Ishikawa (cell line): ENCODE measurements around the gene GAB2.
A peak's percentile ranks its signal among the peaks of the same experiment; 100 is the strongest.

Experiments used
- CEBPB ChIP-seq: IDR thresholded peaks from 2 replicates; pipeline ENCODE4 v1.6.1; 2012
- CREB1 ChIP-seq: IDR thresholded peaks from 2 replicates; pipeline ENCODE4 v1.6.1; 2012; ENCODE audit warnings: low read depth
- EGR1 ChIP-seq: IDR thresholded peaks from 2 replicates; pipeline ENCODE4 v1.6.1; 2012
- EP300 ChIP-seq: IDR thresholded peaks from 2 replicates; pipeline ENCODE4 v1.6.1; 2012; ENCODE audit warnings: borderline replicate concordance
- FOXM1 ChIP-seq: IDR thresholded peaks from 2 replicates; pipeline ENCODE4 v1.6.1; 2012; ENCODE audit warnings: low read depth, borderline replicate concordance
- MAX ChIP-seq: IDR thresholded peaks from 2 replicates; pipeline ENCODE4 v1.6.1; 2012
- NFIC ChIP-seq: IDR thresholded peaks from 2 replicates; pipeline ENCODE4 v1.6.1; 2012
- RAD21 ChIP-seq: IDR thresholded peaks from 2 replicates; pipeline ENCODE4 v1.6.1; 2012; ENCODE audit warnings: low read depth
- REST ChIP-seq: IDR thresholded peaks from 2 replicates; pipeline ENCODE4 v1.6.1; 2012; ENCODE audit warnings: low read depth, mild to moderate bottlenecking
- TAF1 ChIP-seq: IDR thresholded peaks from 2 replicates; pipeline ENCODE4 v1.6.1; 2012; ENCODE audit warnings: low read depth, mild to moderate bottlenecking
- TCF12 ChIP-seq: IDR thresholded peaks from 2 replicates; pipeline ENCODE4 v1.6.1; 2012; ENCODE audit warnings: low read depth
- TEAD4 ChIP-seq: IDR thresholded peaks from 2 replicates; pipeline ENCODE4 v1.6.1; 2012
- YY1 ChIP-seq: IDR thresholded peaks from 2 replicates; pipeline ENCODE4 v1.6.1; 2012; ENCODE audit warnings: low read depth
- ZBTB7A ChIP-seq: IDR thresholded peaks from 2 replicates; pipeline ENCODE4 v1.6.1; 2012; ENCODE audit warnings: low read depth
- TF ChIP-seq, protein P1 (sequence below): IDR thresholded peaks from 2 replicates; pipeline ENCODE4 v1.6.1; 2012

GAB2 gene

GRCh38 chr11:78188286-78189173, 229.1 kb downstream of the GAB2 start, which contains the start of the genes KCTD21 and USP35:
Gene KCTD21, minus strand, starts transcription at chr11:78188626. Its CDS starts 14,072 bp downstream, at chr11:78174554.
Gene USP35, plus strand, starts transcription at chr11:78188919. Its CDS starts 7,327 bp downstream, at chr11:78196246.
- no peak for TF ChIP-seq EGR1
- TF ChIP-seq ZBTB7A = peak; percentile 82; the same call in 1 of the 2 replicates
- no peak for TF ChIP-seq TEAD4
- TF ChIP-seq CEBPB = no peak
- TF ChIP-seq TAF1 = peak; percentile 37; the same call in 1 of the 2 replicates
- no peak for TF ChIP-seq YY1
- TF ChIP-seq, protein P1, sequence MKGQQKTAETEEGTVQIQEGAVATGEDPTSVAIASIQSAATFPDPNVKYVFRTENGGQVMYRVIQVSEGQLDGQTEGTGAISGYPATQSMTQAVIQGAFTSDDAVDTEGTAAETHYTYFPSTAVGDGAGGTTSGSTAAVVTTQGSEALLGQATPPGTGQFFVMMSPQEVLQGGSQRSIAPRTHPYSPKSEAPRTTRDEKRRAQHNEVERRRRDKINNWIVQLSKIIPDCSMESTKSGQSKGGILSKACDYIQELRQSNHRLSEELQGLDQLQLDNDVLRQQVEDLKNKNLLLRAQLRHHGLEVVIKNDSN = no peak
- TF ChIP-seq TCF12 = peak; percentile 74
- no peak for TF ChIP-seq EP300
- TF ChIP-seq REST = no peak
- no peak for TF ChIP-seq FOXM1
- TF ChIP-seq CREB1 = peak; percentile 36; the same call in 1 of the 2 replicates
- TF ChIP-seq NFIC = no peak
- no peak for TF ChIP-seq RAD21
- no peak; the same call in 1 of the 2 replicates for TF ChIP-seq MAX

GRCh38 chr11:78187366-78188285, 230.0 kb downstream of the GAB2 start:
- TF ChIP-seq YY1 (no peak), FOXM1 (no peak), EP300 (no peak), TAF1 (no peak), ZBTB7A (no peak), MAX (peak; percentile 7; the same call in 1 of the 2 replicates)

DNA sequence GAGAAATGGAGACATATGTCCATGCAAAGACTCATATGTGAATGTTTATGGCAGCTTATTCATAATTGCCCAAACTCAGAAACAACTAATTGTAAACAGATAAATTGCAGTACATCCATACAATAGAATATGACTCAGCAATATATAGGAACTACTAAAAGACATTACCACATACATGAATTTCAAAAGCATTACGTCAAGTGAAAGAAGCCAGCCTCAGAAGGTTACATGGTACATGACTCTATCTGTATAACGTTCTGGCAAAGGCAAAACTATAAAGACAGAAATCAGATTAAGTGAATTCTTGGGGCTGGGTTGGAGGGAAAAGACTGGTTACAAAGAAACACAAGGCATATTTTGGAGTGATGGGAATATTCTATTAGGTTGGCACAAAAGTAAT, 236.4 kb downstream of the GAB2 start:
- TF ChIP-seq EP300 (no peak), YY1 (no peak), TAF1 (no peak), CEBPB (no peak), REST (no peak), TCF12 (no peak)

DNA sequence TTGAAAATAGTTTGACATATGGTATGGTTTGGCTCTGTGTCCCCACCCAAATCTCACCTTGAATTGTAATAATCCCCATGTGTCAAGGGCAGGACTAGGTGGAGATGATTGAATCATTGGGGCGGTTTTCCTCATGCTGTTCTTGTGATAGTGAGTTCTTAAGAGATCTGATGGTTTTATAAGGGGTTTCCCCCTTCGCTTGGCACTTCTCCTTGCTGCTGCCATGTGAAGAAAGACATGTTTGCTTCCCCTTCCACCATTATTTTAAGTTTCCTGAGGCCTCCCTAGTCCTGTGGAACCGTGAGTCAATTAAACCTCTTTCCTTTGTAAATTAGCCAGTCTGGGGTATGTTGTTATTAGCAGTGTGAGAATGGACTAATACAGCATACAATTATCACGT, 236.9 kb downstream of the GAB2 start:
- TF ChIP-seq YY1 (no peak), CEBPB (no peak), REST (no peak), MAX (no peak), NFIC (no peak), TEAD4 (no peak), FOXM1 (no peak), CREB1 (no peak), EGR1 (no peak), RAD21 (no peak), TAF1 (no peak), ZBTB7A (no peak), EP300 (no peak), TCF12 (no peak)
- TF ChIP-seq, protein P1 = no peak
